ENCODE data around the gene ANKS1B.

- no peak for TF ChIP-seq CTCF (IDR thresholded peaks at IDR 0.05; ENCODE audit: low read length)
- no peak for TF ChIP-seq EZH2 (IDR thresholded peaks at IDR 0.05; ENCODE audit: borderline replicate concordance, low read length)
Observed at GRCh38 chr12:98896938-98897337, 1087.8 kb downstream of the ANKS1B start.

All from OCI-LY1 (cell line).